Loucy (cell line): ENCODE results near the gene BCL2L11.

Experiments
- CTCF ChIP-seq: fragments of 200-600 bp; sonication (generic); conservative IDR thresholded peaks from 2 replicates; pipeline ENCODE4 v1.5.1; 2014; ENCODE audit warnings: mild to moderate bottlenecking, antibody characterized with exemption, low read length
- EZH2phosphoT487 ChIP-seq: fragments of 200-600 bp; IDR thresholded peaks from 2 replicates; pipeline ENCODE4 v1.6.1; 2018; ENCODE audit warnings: antibody characterized with exemption, mild to moderate bottlenecking, moderate library complexity, borderline replicate concordance

GRCh38 chr2:111205774-111206173 is 85.1 kb downstream of the BCL2L11 start:
- TF ChIP-seq CTCF (no peak), EZH2phosphoT487 (no peak)
